SK-N-SH (cell line): ENCODE results near the gene CNST. TPM values are rescaled to one million over a fixed set of nuclear protein-coding genes. Genes with fewer than 3 reads are reported as not detected.

Experiments
- CHD2 ChIP-seq: fragments of 150-350 bp; IDR thresholded peaks from 2 replicates; pipeline ENCODE4 v1.6.1; 2018; ENCODE audit warnings: low read length; ENCODE audit not compliant: partially characterized antibody
- CTCF ChIP-seq: fragments of 200-600 bp; sonication (generic); IDR thresholded peaks from 2 replicates; pipeline ENCODE4 v1.6.1; 2017; ENCODE audit warnings: antibody characterized with exemption, mild to moderate bottlenecking, moderate library complexity
- ELF1 ChIP-seq: IDR thresholded peaks from 2 replicates; pipeline ENCODE4 v1.4.0; 2012
- EP300 ChIP-seq, 2 experiments: IDR thresholded peaks; 2 replicates each; pipeline versions ENCODE4 v1.4.0 to v1.6.1; 2012; ENCODE audit warnings: borderline replicate concordance in 1 of 2, low read depth in 1 of 2, low read length in 1 of 2
- FOSL2 ChIP-seq: IDR thresholded peaks from 2 replicates; pipeline ENCODE4 v1.4.0; 2012; ENCODE audit warnings: low read depth, mild to moderate bottlenecking, moderate library complexity, borderline replicate concordance
- FOXJ3 ChIP-seq: sonication (generic); formaldehyde crosslinking; IDR thresholded peaks from 2 replicates; pipeline ENCODE4 v1.5.1; 2020; ENCODE audit warnings: mild to moderate bottlenecking, missing genetic modification reagents
- GABPA ChIP-seq: IDR thresholded peaks from 2 replicates; pipeline ENCODE4 v1.4.0; 2012; ENCODE audit warnings: low read depth, mild to moderate bottlenecking
- JUND ChIP-seq: IDR thresholded peaks from 2 replicates; pipeline ENCODE4 v1.4.0; 2012
- MEF2A ChIP-seq: IDR thresholded peaks from 2 replicates; pipeline ENCODE4 v1.4.0; 2012; ENCODE audit warnings: low read depth, borderline replicate concordance
- MXI1 ChIP-seq: IDR thresholded peaks from 2 replicates; pipeline ENCODE4 v1.6.1; 2012; ENCODE audit warnings: mild to moderate bottlenecking, low read depth, low read length, improper control_type of control experiment
- NRF1 ChIP-seq: IDR thresholded peaks from 2 replicates; pipeline ENCODE4 v1.6.1; 2012; ENCODE audit warnings: low read depth, mild to moderate bottlenecking, low read length
- PBX3 ChIP-seq: IDR thresholded peaks from 2 replicates; pipeline ENCODE4; 2012
- POLR2AphosphoS5 ChIP-seq: IDR thresholded peaks from 2 replicates; pipeline ENCODE4 v1.6.1; 2012; ENCODE audit warnings: low read depth, low read length
- RAD21 ChIP-seq: IDR thresholded peaks from 2 replicates; pipeline ENCODE4 v1.6.1; 2012; ENCODE audit warnings: mild to moderate bottlenecking, low read length
- RCOR1 ChIP-seq: fragments of 150-350 bp; IDR thresholded peaks from 2 replicates; pipeline ENCODE4 v1.6.1; 2017; ENCODE audit warnings: antibody characterized with exemption, low read length
- REST ChIP-seq: IDR thresholded peaks from 2 replicates; pipeline ENCODE4 v1.6.1; 2012; ENCODE audit warnings: mild to moderate bottlenecking, low read depth, low read length, moderate library complexity
- RXRA ChIP-seq: IDR thresholded peaks from 2 replicates; pipeline ENCODE4 v1.4.0; 2012; ENCODE audit warnings: low read depth, mild to moderate bottlenecking, borderline replicate concordance
- SIN3A ChIP-seq: IDR thresholded peaks from 2 replicates; pipeline ENCODE4 v1.6.1; 2012; ENCODE audit warnings: low read depth, mild to moderate bottlenecking, low read length, moderate library complexity, borderline replicate concordance
- TEAD4 ChIP-seq: IDR thresholded peaks from 2 replicates; pipeline ENCODE4 v1.4.0; 2012; ENCODE audit warnings: mild to moderate bottlenecking, borderline replicate concordance; ENCODE audit not compliant: insufficient read depth
- USF2 ChIP-seq: fragments of 150-350 bp; IDR thresholded peaks from 2 replicates; pipeline ENCODE4 v1.6.1; 2017; ENCODE audit warnings: antibody characterized with exemption, low read length, low read depth, borderline replicate concordance
- YY1 ChIP-seq: IDR thresholded peaks from 2 replicates; pipeline ENCODE4 v1.4.0; 2012; ENCODE audit warnings: low read depth, mild to moderate bottlenecking
- polyA plus RNA-seq, 3 experiments: library from polyadenylated mRNA; depleted of rRNA; stranded (reverse); fragments of >200 nt; gene quantifications; 2 replicates each; pipeline ENCODE4 v1.2.3, GENCODE V29; 2012

The CNST gene
- polyA plus RNA-seq, 1 of the 3 experiments (the other 2 are of a cell fraction) = 21.7 TPM

GRCh38 chr1:246689409-246690008 lies 123.3 kb downstream of the CNST start (continued):
- TF ChIP-seq SIN3A = no peak
- no peak for TF ChIP-seq REST
- no peak for TF ChIP-seq JUND
- TF ChIP-seq FOXJ3 (CRISPR knock-in tag) = no peak
- no peak for TF ChIP-seq ELF1
- TF ChIP-seq YY1 = no peak
- no peak for TF ChIP-seq FOSL2
- no peak for TF ChIP-seq TEAD4
- no peak for TF ChIP-seq POLR2AphosphoS5
- no peak for TF ChIP-seq CHD2
- TF ChIP-seq MXI1 = no peak
- no peak for TF ChIP-seq USF2
- TF ChIP-seq GABPA = no peak
- peak; percentile 76 for TF ChIP-seq RAD21
- TF ChIP-seq CTCF = peak; percentile 92
- TF ChIP-seq NRF1 = no peak
- TF ChIP-seq RXRA = no peak
- TF ChIP-seq EP300 (IDR thresholded peaks at IDR 0.05; ENCODE audit: borderline replicate concordance in 1 of 2, low read depth in 1 of 2, low read length in 1 of 2) = no peak
- no peak for TF ChIP-seq PBX3
- TF ChIP-seq MEF2A = no peak
- TF ChIP-seq RCOR1 = no peak
- TF ChIP-seq, all 33 proteins: peak for 4
